Urinary bladder (tissue), 4 donors: ENCODE results near the gene KCNMB3. TPM values are rescaled to one million over a fixed set of nuclear protein-coding genes. Genes with fewer than 3 reads are reported as not detected.

Experiments
- DNase-seq: peaks from one replicate; pipeline ENCODE4 v3.0.0-alpha.2; 2015; ENCODE audit errors: extremely low spot score
- H3K27ac ChIP-seq: one replicate; pipeline ENCODE4 v1.5.1; 2013; ENCODE audit warnings: low read depth, mild to moderate bottlenecking, moderate library complexity
- H3K36me3 ChIP-seq: one replicate; pipeline ENCODE4 v1.6.1; 2013; ENCODE audit warnings: mild to moderate bottlenecking, moderate library complexity; ENCODE audit not compliant: insufficient read depth
- H3K4me1 ChIP-seq: one replicate; pipeline ENCODE4 v1.6.1; 2013; ENCODE audit warnings: mild to moderate bottlenecking, moderate library complexity; ENCODE audit not compliant: insufficient read depth
- H3K4me3 ChIP-seq: one replicate; pipeline ENCODE4 v1.5.1; 2013; ENCODE audit warnings: low read depth, low read length
- WGBS: extraction: QIAGEN DNeasy Blood & Tissue Kit; methylation state at CpG from one replicate; pipeline ENCODE4 v1.1.7; 2013; 5-methylcytosine and 5-hydroxymethylcytosine counted together
- polyA plus RNA-seq: library from polyadenylated mRNA; stranded (reverse); fragments of 200-250 nt; gene quantifications from one replicate; pipeline ENCODE4 v1.2.3, GENCODE V29; 2013
- total RNA-seq: library from RNA; depleted of rRNA; stranded (reverse); fragments of >200 nt; gene quantifications from one replicate; pipeline ENCODE4 v1.2.3, GENCODE V29; 2014
- donor health status: healthy with polysubstance abuse.
- donor health status: healthy.

The KCNMB3 gene
- total RNA-seq (6.6 TPM), polyA plus RNA-seq (2.5 TPM)

GRCh38 chr3:179250803-179251476, at the start of gene KCNMB3:
Gene KCNMB3, minus strand, starts transcription at chr3:179251114. Its CDS starts 124 bp downstream, at chr3:179250990.
- no peak within 1 kb of the TSS for H3K27ac ChIP-seq
- H3K36me3 ChIP-seq = no peaks in the 10 kb centered on the region
- 76% methylated on average over 6 of the region's 6 CpGs for WGBS
- no peak for DNase-seq
- H3K4me3 ChIP-seq = no peak within 1 kb of the TSS
- H3K4me1 ChIP-seq = no peaks in the 10 kb centered on the region

- H3K36me3 ChIP-seq = no peaks in the 10 kb centered on the region
- no peak overlapping the region for H3K27ac ChIP-seq
- no peak for DNase-seq
- H3K4me3 ChIP-seq = no peak overlapping the region
- 85% methylated on average over 5 of the region's 5 CpGs for WGBS
- H3K4me1 ChIP-seq = no peaks in the 10 kb centered on the region
These were observed 49.2 kb upstream of the KCNMB3 start for GRCh38 chr3:179299999-179300613.

GRCh38 chr3:179299316-179299715, 48.4 kb upstream of the KCNMB3 start:
- no peak for DNase-seq
- H3K4me1 ChIP-seq = no peaks in the 10 kb centered on the region
- no peak overlapping the region for H3K4me3 ChIP-seq
- H3K27ac ChIP-seq = no peak overlapping the region
- WGBS = 89% methylated on average over 2 of the region's 2 CpGs
- H3K36me3 ChIP-seq = no peaks in the 10 kb centered on the region

GRCh38 chr3:179297971-179298725, 47.2 kb upstream of the KCNMB3 start:
- DNase-seq = no peak
- no peaks in the 10 kb centered on the region for H3K36me3 ChIP-seq
- H3K4me3 ChIP-seq = no peak overlapping the region
- no peak overlapping the region for H3K27ac ChIP-seq
- H3K4me1 ChIP-seq = no peaks in the 10 kb centered on the region
- 69% methylated on average over 5 of the region's 5 CpGs for WGBS

- Histone ChIP-seq H3K36me3 (no peaks in the 10 kb centered on the region), H3K4me1 (no peaks in the 10 kb centered on the region), H3K4me3 (no peak overlapping the region), H3K27ac (no peak overlapping the region)
- WGBS = 64% methylated on average over 2 of the region's 2 CpGs
- DNase-seq = no peak
These were observed 41.5 kb upstream of the KCNMB3 start for GRCh38 chr3:179292450-179292849.

- Histone ChIP-seq H3K27ac (no peak overlapping the region), H3K4me1 (no peaks in the 10 kb centered on the region), H3K36me3 (no peaks in the 10 kb centered on the region), H3K4me3 (no peak overlapping the region)
- 60% methylated on average over 3 of the region's 3 CpGs for WGBS
- no peak for DNase-seq
These were observed 38.4 kb upstream of the KCNMB3 start for GRCh38 chr3:179289295-179289694.

- no peak overlapping the region for H3K4me3 ChIP-seq
- no peaks in the 10 kb centered on the region for H3K4me1 ChIP-seq
- no peaks in the 10 kb centered on the region for H3K36me3 ChIP-seq
- H3K27ac ChIP-seq = no peak overlapping the region
- WGBS = 37% methylated on average over 4 of the region's 4 CpGs
- DNase-seq = no peak
These were observed 37.9 kb upstream of the KCNMB3 start for GRCh38 chr3:179288845-179289244.

GRCh38 chr3:179286331-179286730, 35.4 kb upstream of the KCNMB3 start:
- H3K36me3 ChIP-seq = no peaks in the 10 kb centered on the region
- no peaks in the 10 kb centered on the region for H3K4me1 ChIP-seq
- WGBS = 45% methylated on average over 6 of the region's 6 CpGs
- H3K27ac ChIP-seq = no peak overlapping the region
- no peak for DNase-seq
- H3K4me3 ChIP-seq = no peak overlapping the region

- no peaks in the 10 kb centered on the region for H3K4me1 ChIP-seq
- WGBS = 85% methylated on average over 3 of the region's 3 CpGs
- DNase-seq = no peak
- H3K36me3 ChIP-seq = no peaks in the 10 kb centered on the region
- no peak overlapping the region for H3K27ac ChIP-seq
- no peak overlapping the region for H3K4me3 ChIP-seq
These were observed 30.9 kb upstream of the KCNMB3 start for GRCh38 chr3:179281825-179282224.

- Histone ChIP-seq H3K36me3 (no peaks in the 10 kb centered on the region), H3K4me3 (no peak overlapping the region), H3K27ac (no peak overlapping the region), H3K4me1 (no peaks in the 10 kb centered on the region)
- DNase-seq = no peak
- WGBS = 98% methylated on average over 1 of the region's 1 CpG
These were observed 28.9 kb upstream of the KCNMB3 start for GRCh38 chr3:179279837-179280236.

GRCh38 chr3:179278932-179279693, 28.2 kb upstream of the KCNMB3 start:
- H3K4me1 ChIP-seq = no peaks in the 10 kb centered on the region
- no peak for DNase-seq
- 62% methylated on average over 4 of the region's 4 CpGs for WGBS
- no peak overlapping the region for H3K27ac ChIP-seq
- H3K4me3 ChIP-seq = no peak overlapping the region
- no peaks in the 10 kb centered on the region for H3K36me3 ChIP-seq

GRCh38 chr3:179278151-179278550, 27.2 kb upstream of the KCNMB3 start:
- H3K4me1 ChIP-seq = no peaks in the 10 kb centered on the region
- no peak overlapping the region for H3K27ac ChIP-seq
- 100% methylated on average over 1 of the region's 1 CpG for WGBS
- no peaks in the 10 kb centered on the region for H3K36me3 ChIP-seq
- no peak for DNase-seq
- no peak overlapping the region for H3K4me3 ChIP-seq

- Histone ChIP-seq H3K27ac (no peak overlapping the region), H3K4me3 (no peak overlapping the region), H3K36me3 (no peaks in the 10 kb centered on the region), H3K4me1 (no peaks in the 10 kb centered on the region)
- 61% methylated on average over 3 of the region's 3 CpGs for WGBS
- DNase-seq = no peak
These were observed 25.8 kb upstream of the KCNMB3 start for GRCh38 chr3:179276743-179277142.
